Measurements from ENCODE around the gene TEX26.

Gene TEX26

GRCh38 chr13:31011901-31012654, 79.6 kb downstream of the TEX26 start:
- DNase-seq (ENCODE audit: low read depth) = no peak

- no peak for DNase-seq (ENCODE audit: low read depth)
Observed at GRCh38 chr13:31012655-31013024, 80.2 kb downstream of the TEX26 start.

GRCh38 chr13:31014456-31014855, 82.0 kb downstream of the TEX26 start:
- DNase-seq (ENCODE audit: low read depth) = no peak

- no peak for DNase-seq (ENCODE audit: low read depth)
Observed at GRCh38 chr13:31015199-31015598, 82.7 kb downstream of the TEX26 start.

GRCh38 chr13:31016342-31017325, 84.2 kb downstream of the TEX26 start:
- no peak for DNase-seq (ENCODE audit: low read depth)

- DNase-seq (ENCODE audit: low read depth) = no peak
Observed at GRCh38 chr13:31018511-31018910, 86.1 kb downstream of the TEX26 start.

DNA sequence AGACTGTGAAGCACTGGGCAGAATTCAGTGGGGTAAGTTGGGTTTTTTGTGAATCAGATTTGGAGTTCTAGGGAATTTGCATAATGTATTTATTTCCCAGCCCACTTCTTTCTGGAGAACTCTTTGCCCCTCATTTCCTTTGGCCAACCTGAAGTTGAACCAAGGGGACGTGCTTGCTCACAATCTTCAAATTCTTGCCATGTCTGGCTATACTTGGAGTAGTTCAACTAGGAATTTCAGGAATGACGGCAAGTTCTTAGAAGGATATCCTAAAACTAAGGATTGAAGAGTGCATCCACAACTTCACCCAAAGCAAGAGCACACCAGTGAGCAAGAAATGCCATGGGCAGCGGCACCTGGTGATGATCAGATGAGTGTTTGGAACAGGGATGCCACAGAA, 88.5 kb downstream of the TEX26 start:
- no peak for DNase-seq (ENCODE audit: low read depth)

GRCh38 chr13:31022288-31022895, 89.9 kb downstream of the TEX26 start:
- DNase-seq (ENCODE audit: low read depth) = no peak

DNA sequence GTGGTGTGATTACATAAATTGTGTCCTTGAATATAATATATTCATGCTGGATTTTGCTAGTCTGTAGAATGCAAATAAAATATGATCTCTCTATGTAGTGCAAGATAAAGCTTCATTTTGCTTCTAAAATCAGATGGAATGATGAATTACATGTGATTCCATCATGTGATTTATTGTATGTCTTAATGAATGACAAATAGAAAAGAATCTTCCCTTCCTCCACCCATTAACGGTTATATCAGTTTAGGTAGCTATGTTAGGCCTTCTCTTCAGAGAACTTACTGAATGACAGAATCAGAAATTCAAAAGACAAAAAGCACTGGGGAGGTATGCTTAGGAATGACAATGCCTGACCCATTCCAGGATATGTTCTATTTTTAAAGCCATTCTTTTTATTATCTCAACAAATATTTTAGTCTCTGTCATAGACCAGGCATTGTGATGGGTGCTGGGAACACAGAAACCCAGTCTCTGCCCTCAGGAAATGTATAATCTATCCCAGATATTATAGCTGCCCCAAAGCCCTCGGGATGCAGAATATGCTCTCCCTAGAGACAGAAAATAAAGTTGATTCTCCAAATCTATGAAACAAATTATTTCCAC, 90.6 kb downstream of the TEX26 start:
- no peak for DNase-seq (ENCODE audit: low read depth)
